Psoas muscle (tissue), 8 donors: ENCODE measurements around the gene GLDC. TPM values are rescaled to one million over a fixed set of nuclear protein-coding genes. Genes with fewer than 3 reads are reported as not detected.
A peak's percentile ranks its signal among the peaks of the same experiment; 100 is the strongest.
"Not testable (repeated sequence)": the region's sequence is repeated elsewhere in the genome, so short reads cannot be mapped to it uniquely, and the experiment has no call there.

Experiments used
- ATAC-seq, 4 donors: fragments of 200-7000 bp; cut with Tn5 transposase; one replicate each; pipeline ENCODE4 v1.9.1; 2020; ENCODE audit warnings: moderate library complexity in 3 of 4, mild to moderate bottlenecking in 2 of 4
- DNase-seq, 2 donors: peaks; one replicate each; pipeline ENCODE4 v3.0.0-alpha.2; 2020
- H3K27ac ChIP-seq: fragments of 200-600 bp; one replicate; pipeline ENCODE4 v1.8.0; 2022
- H3K27me3 ChIP-seq, 3 donors: fragments of 200-600 bp in 1 of 3; one replicate each; pipeline versions ENCODE4 v1.6.1 to v1.8.0; 2013 to 2022; ENCODE audit warnings: low read length in 2 of 3, mild to moderate bottlenecking in 2 of 3, moderate library complexity in 1 of 3; ENCODE audit not compliant: insufficient read depth in 3 of 3
- H3K36me3 ChIP-seq, 2 donors: fragments of 200-600 bp in 1 of 2; one replicate each; pipeline versions ENCODE4 v1.6.1 to v1.8.0; 2013 to 2022; ENCODE audit warnings: low read depth in 1 of 2, mild to moderate bottlenecking in 1 of 2, moderate library complexity in 1 of 2; ENCODE audit not compliant: insufficient read depth in 1 of 2
- H3K4me1 ChIP-seq: fragments of 200-600 bp; one replicate; pipeline ENCODE4 v1.8.0; 2022
- H3K4me3 ChIP-seq: fragments of 200-600 bp; one replicate; pipeline ENCODE4 v1.8.0; 2022; ENCODE audit warnings: mild to moderate bottlenecking
- H3K9me3 ChIP-seq: fragments of 200-600 bp; one replicate; pipeline ENCODE4 v1.8.0; 2022
- WGBS, 3 donors: extraction: QIAGEN DNeasy Blood & Tissue Kit; methylation state at CpG; one replicate each; pipeline versions ENCODE4 v1.1.6 to v1.1.7; 2013; 5-methylcytosine and 5-hydroxymethylcytosine counted together
- intact Hi-C, 2 donors: fragments of 100-400 bp; cut with DNase I; formaldehyde crosslinking; loops; one replicate each; pipeline versions ENCODE4 v1.11.0 to v1.14.2; 2022
- long read RNA-seq, 2 donors: library from polyadenylated mRNA; unstranded; transcript quantifications; one replicate each; pipeline ENCODE4 v2.0.0, GENCODE V29; 2021
- polyA plus RNA-seq, 3 donors: library from polyadenylated mRNA; stranded (reverse); fragments of 200-250 nt; gene quantifications; one replicate each; pipeline ENCODE4 v1.2.3, GENCODE V29; 2013
- total RNA-seq, 4 donors: library from RNA; stranded (reverse); fragmentation: NEBNext Ultra II Directional in 2 of 4; extraction: Animal tissue kit (Norgen Biotek cat#: 25700) in 2 of 4; gene quantifications; one replicate each; pipeline versions ENCODE4 v1.2.1 to v1.2.4, GENCODE V29; 2021 to 2023
- TF ChIP-seq, protein P1 (sequence below): fragments of 200-600 bp; IDR thresholded peaks from one replicate; pipeline ENCODE4 v1.8.0; 2022; ENCODE audit warnings: antibody characterized with exemption
- donor health status: healthy with polysubstance abuse.
- donor health status: DM: no; HTN: no; CAD: no; lungs with moderate emphysema.
- donor health status: Bipolar disorder and iron deficiency.
- donor health status: healthy.
- donor health status: DM: yes; HTN: yes; CAD: no.
- donor health status: DM: no; HTN: no; CAD: no.
- donor health status: DM: no; HTN: no; CAD: no.
- donor health status: DM: yes; HTN: yes; CAD: no.

The GLDC gene
- total RNA-seq: 1 to 10 TPM in 2 of 4 donors, under 1 TPM in 2; 0.30 to 2.3 (median 0.89) TPM
- polyA plus RNA-seq: 1 to 10 TPM in 2 of 3 donors, under 1 TPM in 1; 0.85 to 1.4 (median 1.4) TPM
- long read RNA-seq, donor 1, partial matches to known transcripts: 0 of 1 reads
- long read RNA-seq, donor 1, other reads (novel, unspliced or antisense): 0 of 1 reads
- long read RNA-seq, donor 2: 0 reads

DNA sequence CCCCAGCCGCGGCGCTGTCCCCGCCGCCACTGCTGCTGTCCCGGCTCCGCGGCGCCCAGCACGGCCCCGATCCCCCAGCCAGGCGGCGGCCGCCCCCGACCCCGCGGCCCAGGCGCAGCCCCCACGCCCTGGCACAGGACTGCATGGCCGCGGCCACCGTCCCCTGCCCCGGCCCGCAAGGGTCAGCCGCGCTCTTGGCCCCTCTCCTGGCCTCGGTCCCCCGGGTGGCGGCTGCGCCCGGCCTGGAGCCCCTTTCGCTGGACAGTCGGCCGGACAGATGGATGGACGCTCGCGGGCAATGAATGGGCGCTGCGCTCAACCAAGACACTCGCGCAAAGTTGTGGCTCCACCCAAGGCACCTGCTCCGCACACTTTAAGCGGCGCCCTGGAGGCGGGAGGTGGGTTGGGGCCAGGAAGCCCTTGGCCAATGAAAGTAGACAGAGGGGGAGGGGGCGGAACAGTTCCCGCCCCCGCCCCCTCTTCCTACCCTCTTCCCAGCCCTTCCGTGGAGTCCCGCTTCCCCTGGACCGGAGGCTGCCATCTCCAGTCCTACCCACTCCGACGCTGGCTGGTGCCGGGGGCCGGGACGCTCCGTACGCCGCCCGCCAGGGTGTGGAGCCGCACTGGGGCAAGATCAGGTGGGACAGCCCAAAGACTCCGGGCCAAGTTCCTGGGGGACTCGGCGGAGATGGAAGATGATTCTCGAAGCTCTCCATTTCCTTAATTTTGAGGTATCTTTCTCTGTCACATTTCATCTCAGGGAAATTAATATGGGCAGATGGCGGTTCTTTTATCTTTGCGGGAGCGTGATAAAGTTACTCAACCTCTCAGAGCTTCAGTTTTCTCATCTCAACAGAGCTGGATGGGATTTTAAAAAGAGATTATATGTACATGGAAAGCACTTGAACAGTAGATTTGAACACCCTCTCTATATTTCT lies at the start of gene GLDC:
Gene GLDC (minus strand): TSS at position 375 of the 938 bp plus-strand sequence. CDS start 230 bp downstream, at position 145.
- peaks cover 0 to 31% (median 3%) of the 10 kb centered on the region in 3 donors for H3K27me3 ChIP-seq
- intact Hi-C loops: no loop called here
- peaks cover 7% of the 10 kb centered on the region for H3K4me1 ChIP-seq
- H3K9me3 ChIP-seq: no peaks in the 10 kb centered on the region
- no peak within 1 kb of the TSS for H3K27ac ChIP-seq
- TF ChIP-seq, protein P1, sequence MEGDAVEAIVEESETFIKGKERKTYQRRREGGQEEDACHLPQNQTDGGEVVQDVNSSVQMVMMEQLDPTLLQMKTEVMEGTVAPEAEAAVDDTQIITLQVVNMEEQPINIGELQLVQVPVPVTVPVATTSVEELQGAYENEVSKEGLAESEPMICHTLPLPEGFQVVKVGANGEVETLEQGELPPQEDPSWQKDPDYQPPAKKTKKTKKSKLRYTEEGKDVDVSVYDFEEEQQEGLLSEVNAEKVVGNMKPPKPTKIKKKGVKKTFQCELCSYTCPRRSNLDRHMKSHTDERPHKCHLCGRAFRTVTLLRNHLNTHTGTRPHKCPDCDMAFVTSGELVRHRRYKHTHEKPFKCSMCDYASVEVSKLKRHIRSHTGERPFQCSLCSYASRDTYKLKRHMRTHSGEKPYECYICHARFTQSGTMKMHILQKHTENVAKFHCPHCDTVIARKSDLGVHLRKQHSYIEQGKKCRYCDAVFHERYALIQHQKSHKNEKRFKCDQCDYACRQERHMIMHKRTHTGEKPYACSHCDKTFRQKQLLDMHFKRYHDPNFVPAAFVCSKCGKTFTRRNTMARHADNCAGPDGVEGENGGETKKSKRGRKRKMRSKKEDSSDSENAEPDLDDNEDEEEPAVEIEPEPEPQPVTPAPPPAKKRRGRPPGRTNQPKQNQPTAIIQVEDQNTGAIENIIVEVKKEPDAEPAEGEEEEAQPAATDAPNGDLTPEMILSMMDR: no peak
- WGBS, 3 donors: 0 to 2% (median 1%) methylated on average over 37 to 68 of the region's 68 CpGs
- ATAC-seq (peak; percentile 83 to 98 (median 96)), DNase-seq (peak; percentile 38 to 75)
- no peaks in the 10 kb centered on the region for H3K36me3 ChIP-seq
- H3K4me3 ChIP-seq: peak within 1 kb of the TSS; percentile 64

DNA sequence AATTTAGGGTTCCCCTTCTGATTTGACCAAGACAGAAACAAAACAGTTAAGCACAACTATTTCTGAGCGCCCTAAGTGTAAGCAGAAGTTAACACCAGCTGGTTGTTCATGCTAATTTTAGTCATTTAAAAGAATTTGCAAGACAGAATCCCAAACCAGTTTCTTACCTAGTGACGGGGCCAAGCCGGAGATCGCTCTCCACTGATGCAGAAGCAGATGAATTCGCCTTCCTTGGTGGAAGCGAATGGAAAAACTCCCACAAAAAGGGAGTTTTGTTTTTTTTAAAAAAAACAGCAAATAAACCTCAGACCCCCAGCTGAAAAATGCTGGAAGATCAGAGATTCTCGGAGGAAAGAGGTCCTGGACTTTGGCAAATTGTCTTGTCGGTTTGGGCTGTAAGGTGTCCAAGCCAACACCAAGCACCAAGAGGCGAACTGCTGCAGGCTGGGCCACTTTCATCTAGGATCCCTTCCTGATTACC lies 47.4 kb upstream of the GLDC start:
- Histone ChIP-seq H3K27me3 (no peaks in the 10 kb centered on the region), H3K9me3 (no peaks in the 10 kb centered on the region), H3K4me3 (no peak overlapping the region), H3K27ac (no peak overlapping the region), H3K36me3 (no peaks in the 10 kb centered on the region), H3K4me1 (no peaks in the 10 kb centered on the region)
- DNase-seq: no peak
- TF ChIP-seq, protein P1: no peak
- no peak for ATAC-seq
- intact Hi-C loops: no loop called here
- WGBS, 3 donors: 62 to 66% (median 63%) methylated on average over 9 of the region's 9 CpGs

GRCh38 chr9:6692433-6692832 lies 46.9 kb upstream of the GLDC start:
- ATAC-seq: no peak
- no peaks in the 10 kb centered on the region for H3K4me1 ChIP-seq
- DNase-seq: no peak
- no peaks in the 10 kb centered on the region for H3K36me3 ChIP-seq
- WGBS, 3 donors: 84 to 88% (median 87%) methylated on average over 6 of the region's 6 CpGs
- H3K27ac ChIP-seq: no peak overlapping the region
- no peaks in the 10 kb centered on the region for H3K27me3 ChIP-seq
- H3K4me3 ChIP-seq: no peak overlapping the region
- intact Hi-C loops: no loop called here
- no peaks in the 10 kb centered on the region for H3K9me3 ChIP-seq
- TF ChIP-seq, protein P1: no peak

- DNase-seq, H3K27me3 ChIP-seq, H3K9me3 ChIP-seq, H3K27ac ChIP-seq, ATAC-seq, intact Hi-C loops, H3K4me3 ChIP-seq, H3K36me3 ChIP-seq, H3K4me1 ChIP-seq: not testable (repeated sequence)
- 93 to 98% (median 94%) methylated on average over 7 of the region's 7 CpGs for WGBS, 3 donors
Observed at GRCh38 chr9:6690675-6691070, 45.1 kb upstream of the GLDC start.
